Neuronal stem cell (in vitro differentiated cells): ENCODE measurements around the gene KBTBD8.

Source experiments
- DNase-seq: peaks from one replicate; pipeline ENCODE4 v3.0.0-alpha.2; 2013; ENCODE audit warnings: low spot score
- H2AFZ ChIP-seq: one replicate; pipeline ENCODE4 v1.6.1; 2013; ENCODE audit warnings: mild to moderate bottlenecking, low read length, inconsistent platforms
- H2AK5ac ChIP-seq: 2 replicates; pipeline ENCODE4 v1.6.1; 2013; ENCODE audit warnings: low read depth, mild to moderate bottlenecking, inconsistent platforms, low read length, moderate library complexity, mixed read lengths
- H2BK120ac ChIP-seq: 2 replicates; pipeline ENCODE4 v1.6.1; 2013; ENCODE audit warnings: low read depth, mild to moderate bottlenecking, inconsistent platforms, low read length, moderate library complexity, mixed read lengths
- H2BK12ac ChIP-seq: one replicate; pipeline ENCODE4 v1.6.1; 2013; ENCODE audit warnings: low read length, inconsistent platforms
- H2BK15ac ChIP-seq: 2 replicates; pipeline ENCODE4 v1.6.1; 2013; ENCODE audit warnings: mild to moderate bottlenecking, low read length, inconsistent platforms, mixed read lengths
- H2BK5ac ChIP-seq: one replicate; pipeline ENCODE4 v1.6.1; 2013; ENCODE audit warnings: inconsistent platforms, mild to moderate bottlenecking, low read length, moderate library complexity
- H3K14ac ChIP-seq: one replicate; pipeline ENCODE4 v1.6.1; 2013; ENCODE audit warnings: low read length, inconsistent platforms
- H3K18ac ChIP-seq: 2 replicates; pipeline ENCODE4 v1.6.1; 2013; ENCODE audit warnings: low read length, inconsistent platforms
- H3K23ac ChIP-seq: 2 replicates; pipeline ENCODE4 v1.6.1; 2013; ENCODE audit warnings: low read depth, mild to moderate bottlenecking, mixed read lengths, low read length, inconsistent platforms; ENCODE audit not compliant: poor library complexity
- H3K27ac ChIP-seq: replicated peaks from 3 replicates; pipeline ENCODE4 v1.5.1; 2013; ENCODE audit warnings: low read length, inconsistent platforms
- H3K27me3 ChIP-seq, 3 experiments: 2 replicates each; pipeline ENCODE4 v1.6.1; 2013; ENCODE audit warnings: low read length in 3 of 3, mild to moderate bottlenecking in 2 of 3, inconsistent platforms in 1 of 3, low read depth in 1 of 3, mixed read lengths in 1 of 3, moderate library complexity in 1 of 3; ENCODE audit not compliant: control insufficient read depth in 3 of 3, insufficient read depth in 3 of 3
- H3K36me3 ChIP-seq, 2 donors: replicated peaks in 1 of 2; 2 replicates each; pipeline ENCODE4 v1.6.1; 2013; ENCODE audit warnings: low read length in 2 of 2; ENCODE audit not compliant: control insufficient read depth in 2 of 2, insufficient read depth in 2 of 2
- H3K4ac ChIP-seq: 2 replicates; pipeline ENCODE4 v1.6.1; 2013; ENCODE audit warnings: inconsistent platforms, mild to moderate bottlenecking, low read length, moderate library complexity
- H3K4me1 ChIP-seq, 2 donors: 1 replicate in 1 of 2; 2 replicates in 1 of 2; pipeline ENCODE4 v1.6.1; 2013; ENCODE audit warnings: low read length in 2 of 2, low read depth in 1 of 2; ENCODE audit not compliant: control insufficient read depth in 2 of 2, insufficient read depth in 1 of 2
- H3K4me2 ChIP-seq: one replicate; pipeline ENCODE4 v1.6.1; 2013; ENCODE audit warnings: mild to moderate bottlenecking, low read length, inconsistent platforms; ENCODE audit not compliant: insufficient read depth, poor library complexity, severe bottlenecking
- H3K4me3 ChIP-seq, 2 donors: 2 replicates each; pipeline ENCODE4 v1.5.1; 2013; ENCODE audit warnings: low read length in 2 of 2, mild to moderate bottlenecking in 2 of 2, inconsistent platforms in 1 of 2, moderate library complexity in 1 of 2
- H3K79me1 ChIP-seq: one replicate; pipeline ENCODE4 v1.6.1; 2013; ENCODE audit warnings: low read depth, mild to moderate bottlenecking, inconsistent platforms, low read length, moderate library complexity
- H3K9ac ChIP-seq: one replicate; pipeline ENCODE4 v1.6.1; 2013; ENCODE audit warnings: mild to moderate bottlenecking, low read depth, low read length, inconsistent platforms; ENCODE audit not compliant: poor library complexity
- H3K9me3 ChIP-seq, 2 donors: replicated peaks in 1 of 2; 2 replicates each; pipeline versions ENCODE3 to v1.6.1; 2013; ENCODE audit warnings: low read length in 2 of 2, mild to moderate bottlenecking in 2 of 2, inconsistent platforms in 1 of 2, low read depth in 1 of 2, mixed read lengths in 1 of 2, moderate library complexity in 1 of 2; ENCODE audit not compliant: control insufficient read depth in 2 of 2, insufficient read depth in 1 of 2
- H4K8ac ChIP-seq: one replicate; pipeline ENCODE4 v1.6.1; 2013; ENCODE audit warnings: low read depth, mild to moderate bottlenecking, inconsistent platforms, low read length, moderate library complexity
- H4K91ac ChIP-seq: one replicate; pipeline ENCODE4 v1.6.1; 2013; ENCODE audit warnings: low read length, low read depth, mild to moderate bottlenecking, inconsistent platforms; ENCODE audit not compliant: poor library complexity
- WGBS, 2 donors: extraction: QIAGEN DNeasy Blood & Tissue Kit; methylation state at CpG; one replicate each; pipeline ENCODE4 v1.1.7; 2013; ENCODE audit warnings: missing lambda C conversion rate in 2 of 2, mixed read lengths in 1 of 2; ENCODE audit not compliant: insufficient read length in 2 of 2, insufficient replicate concordance in 1 of 2; ENCODE audit errors: extremely low coverage in 2 of 2; 5-methylcytosine and 5-hydroxymethylcytosine counted together

Gene KBTBD8

GRCh38 chr3:67059443-67059842 lies 61.3 kb downstream of the KBTBD8 start:
- H3K4ac ChIP-seq = no peak overlapping the region
- no peak overlapping the region for H4K8ac ChIP-seq
- H3K9me3 ChIP-seq = peaks cover 0 to 18% of the 10 kb centered on the region in 2 donors
- H3K36me3 ChIP-seq = no peaks in the 10 kb centered on the region
- H3K4me1 ChIP-seq = no peaks in the 10 kb centered on the region
- H2AFZ ChIP-seq = no peak overlapping the region
- no peak overlapping the region for H3K27ac ChIP-seq
- H2BK15ac ChIP-seq = no peak overlapping the region
- H3K9ac ChIP-seq = no peak overlapping the region
- no peak overlapping the region for H3K14ac ChIP-seq
- H3K79me1 ChIP-seq = no peaks in the 10 kb centered on the region
- H4K91ac ChIP-seq = no peak overlapping the region
- DNase-seq = no peak
- H2BK12ac ChIP-seq = no peak overlapping the region
- H3K4me3 ChIP-seq = no peak overlapping the region
- WGBS, 2 donors = no CpG with 5 or more reads among the region's 2 CpGs
- H2BK5ac ChIP-seq = no peak overlapping the region
- no peak overlapping the region for H2AK5ac ChIP-seq
- H3K4me2 ChIP-seq = no peak overlapping the region
- H2BK120ac ChIP-seq = no peak overlapping the region
- H3K27me3 ChIP-seq = no peaks in the 10 kb centered on the region
- H3K23ac ChIP-seq = no peak overlapping the region
- H3K18ac ChIP-seq = no peak overlapping the region
